Measurements from ENCODE around the gene PCDHGA3. TPM values are rescaled to one million over a fixed set of nuclear protein-coding genes. Genes with fewer than 3 reads are reported as not detected.
A peak's percentile ranks its signal among the peaks of the same experiment; 100 is the strongest.
"Not testable (repeated sequence)": the region's sequence is repeated elsewhere in the genome, so short reads cannot be mapped to it uniquely, and the experiment has no call there.

The PCDHGA3 gene
- total RNA-seq, 2 experiments from 2014 or later = not detected

DNA sequence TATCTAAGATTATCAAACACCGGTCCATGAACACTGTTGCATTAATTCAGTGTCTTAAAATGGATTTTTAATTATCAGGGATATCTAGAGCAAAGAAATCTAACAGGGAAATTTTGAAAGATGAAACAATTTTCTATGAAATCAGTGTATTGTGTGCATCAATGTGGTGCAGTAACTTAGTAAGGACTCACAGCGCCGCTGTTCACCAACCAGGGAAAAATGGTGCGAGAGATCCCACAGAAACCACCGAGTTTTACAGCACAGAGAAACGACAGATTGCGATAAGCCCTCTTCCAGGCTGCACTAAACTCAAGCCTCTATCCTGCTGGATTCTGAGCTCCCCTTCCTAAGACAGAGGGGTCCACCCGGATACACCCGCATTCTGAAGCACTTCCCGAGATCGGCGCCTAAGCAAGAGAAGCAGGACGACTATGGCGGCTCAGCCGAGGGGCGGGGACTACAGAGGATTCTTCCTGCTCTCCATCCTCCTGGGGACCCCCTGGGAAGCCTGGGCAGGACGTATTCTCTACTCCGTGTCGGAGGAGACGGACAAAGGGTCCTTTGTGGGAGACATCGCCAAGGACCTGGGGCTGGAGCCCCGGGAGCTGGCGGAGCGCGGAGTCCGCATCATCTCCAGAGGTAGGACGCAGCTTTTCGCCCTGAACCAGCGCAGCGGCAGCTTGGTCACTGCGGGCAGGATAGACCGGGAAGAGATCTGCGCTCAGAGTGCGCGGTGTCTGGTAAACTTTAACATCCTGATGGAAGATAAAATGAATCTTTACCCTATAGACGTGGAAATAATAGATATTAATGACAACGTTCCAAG, 39.1 kb downstream of the PCDHGA3 start, which contains the start of gene PCDHGA7:
PCDHGA7 (plus strand) TSS at position 274 of the 826 bp plus-strand sequence; CDS start at position 432, 158 bp downstream.
- intact Hi-C loops (cut with DNase I, micrococcal nuclease) = loop anchor here in 1 of 2 experiments (5.0 kb wide), 1 partner anchor 35 kb away; the partner anchor contains the start of gene PCDHGB7
- Histone ChIP-seq H3K4me1 (ENCODE audit: insufficient read depth, low read length) (peaks cover 3% of the 10 kb centered on the region), H3K36me3 (ENCODE audit: insufficient read depth, low read length) (no peaks in the 10 kb centered on the region), H3K27me3 (ENCODE audit: control insufficient read depth in 1 of 2, insufficient read depth in 2 of 2, low read length in 2 of 2) (peaks cover 52 to 68% of the 10 kb centered on the region in 2 experiments), H3K9me3 (ENCODE audit: control insufficient read depth in 1 of 2, insufficient read depth in 1 of 2, low read length in 2 of 2) (peaks cover 32 to 54% of the 10 kb centered on the region in 2 experiments), H3K4me3 (ENCODE audit: low read length) (peak within 1 kb of the TSS; percentile 3), H3K27ac (ENCODE audit: low read depth in 1 of 2, low read length in 2 of 2) (no peak within 1 kb of the TSS)
- CTCF ChIA-PET = no interaction called here
- no peak for ATAC-seq (ENCODE audit: poor library complexity)
- peaks cover 93% of the 10 kb centered on the region for H3K27me3 Mint-ChIP-seq
- peaks cover 36% of the 10 kb centered on the region for H3K36me3 Mint-ChIP-seq (ENCODE audit: low read depth)
- DNase-seq = no peak
- POLR2A ChIA-PET = no interaction called here
- TF ChIP-seq, protein P1, sequence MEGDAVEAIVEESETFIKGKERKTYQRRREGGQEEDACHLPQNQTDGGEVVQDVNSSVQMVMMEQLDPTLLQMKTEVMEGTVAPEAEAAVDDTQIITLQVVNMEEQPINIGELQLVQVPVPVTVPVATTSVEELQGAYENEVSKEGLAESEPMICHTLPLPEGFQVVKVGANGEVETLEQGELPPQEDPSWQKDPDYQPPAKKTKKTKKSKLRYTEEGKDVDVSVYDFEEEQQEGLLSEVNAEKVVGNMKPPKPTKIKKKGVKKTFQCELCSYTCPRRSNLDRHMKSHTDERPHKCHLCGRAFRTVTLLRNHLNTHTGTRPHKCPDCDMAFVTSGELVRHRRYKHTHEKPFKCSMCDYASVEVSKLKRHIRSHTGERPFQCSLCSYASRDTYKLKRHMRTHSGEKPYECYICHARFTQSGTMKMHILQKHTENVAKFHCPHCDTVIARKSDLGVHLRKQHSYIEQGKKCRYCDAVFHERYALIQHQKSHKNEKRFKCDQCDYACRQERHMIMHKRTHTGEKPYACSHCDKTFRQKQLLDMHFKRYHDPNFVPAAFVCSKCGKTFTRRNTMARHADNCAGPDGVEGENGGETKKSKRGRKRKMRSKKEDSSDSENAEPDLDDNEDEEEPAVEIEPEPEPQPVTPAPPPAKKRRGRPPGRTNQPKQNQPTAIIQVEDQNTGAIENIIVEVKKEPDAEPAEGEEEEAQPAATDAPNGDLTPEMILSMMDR (IDR thresholded peaks at IDR 0.05) = no peak
- peak within 1 kb of the TSS; percentile 36 for H3K4me3 Mint-ChIP-seq
- no peaks in the 10 kb centered on the region for H3K4me1 Mint-ChIP-seq (ENCODE audit: low read depth)
- H3K27ac Mint-ChIP-seq = no peak within 1 kb of the TSS
- peaks cover 24% of the 10 kb centered on the region for H3K9me3 Mint-ChIP-seq

DNA sequence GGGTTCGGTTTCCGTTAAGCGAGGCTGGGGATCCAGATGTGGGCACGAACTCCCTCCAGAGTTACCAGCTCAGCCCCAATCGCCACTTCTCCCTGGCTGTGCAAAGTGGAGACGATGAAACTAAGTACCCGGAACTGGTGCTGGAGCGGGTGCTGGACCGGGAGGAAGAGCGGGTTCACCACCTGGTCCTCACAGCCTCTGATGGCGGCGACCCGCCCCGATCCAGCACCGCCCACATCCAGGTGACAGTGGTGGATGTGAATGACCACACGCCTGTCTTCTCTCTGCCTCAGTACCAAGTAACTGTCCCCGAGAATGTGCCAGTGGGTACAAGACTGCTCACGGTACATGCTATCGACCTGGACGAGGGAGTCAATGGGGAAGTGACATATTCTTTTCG, 39.7 kb downstream of the PCDHGA3 start:
- Mint-ChIP-seq H3K4me3 (no peak overlapping the region), H3K9me3 (peaks cover 25% of the 10 kb centered on the region), H3K36me3 (ENCODE audit: low read depth) (peaks cover 36% of the 10 kb centered on the region), H3K4me1 (ENCODE audit: low read depth) (no peaks in the 10 kb centered on the region), H3K27me3 (peaks cover 90% of the 10 kb centered on the region), H3K27ac (no peak overlapping the region)
- intact Hi-C loops (cut with DNase I, micrococcal nuclease) = loop anchor here in 1 of 2 experiments (5.0 kb wide), 1 partner anchor 34 kb away; the partner anchor contains the start of gene PCDHGB7
- Histone ChIP-seq H3K4me1 (ENCODE audit: insufficient read depth, low read length) (peaks cover 3% of the 10 kb centered on the region), H3K27me3 (ENCODE audit: control insufficient read depth in 1 of 2, insufficient read depth in 2 of 2, low read length in 2 of 2) (peaks cover 56 to 71% of the 10 kb centered on the region in 2 experiments), H3K36me3 (ENCODE audit: insufficient read depth, low read length) (no peaks in the 10 kb centered on the region), H3K27ac (ENCODE audit: low read depth in 1 of 2, low read length in 2 of 2) (no peak overlapping the region), H3K9me3 (ENCODE audit: control insufficient read depth in 1 of 2, insufficient read depth in 1 of 2, low read length in 2 of 2) (peaks cover 37 to 55% of the 10 kb centered on the region in 2 experiments), H3K4me3 (ENCODE audit: low read length) (no peak overlapping the region)
- ChIA-PET POLR2A (no interaction called here), CTCF (no interaction called here)
- TF ChIP-seq, protein P1 (IDR thresholded peaks at IDR 0.05) = no peak
- ATAC-seq (ENCODE audit: poor library complexity) = no peak
- DNase-seq = no peak

GRCh38 chr5:141384471-141385267, 41.0 kb downstream of the PCDHGA3 start:
- H3K4me3 ChIP-seq (ENCODE audit: low read length) = no peak overlapping the region
- peaks cover 86% of the 10 kb centered on the region for H3K27me3 Mint-ChIP-seq
- H3K4me3 Mint-ChIP-seq = no peak overlapping the region
- H3K27ac ChIP-seq (ENCODE audit: low read depth in 1 of 2, low read length in 2 of 2) = no peak overlapping the region
- no peaks in the 10 kb centered on the region for H3K4me1 Mint-ChIP-seq (ENCODE audit: low read depth)
- peaks cover 66 to 83% of the 10 kb centered on the region in 2 experiments for H3K27me3 ChIP-seq (ENCODE audit: control insufficient read depth in 1 of 2, insufficient read depth in 2 of 2, low read length in 2 of 2)
- POLR2A ChIA-PET = no interaction called here
- CTCF ChIA-PET = interaction anchor here (1.2 kb wide), 1 partner anchor 140 kb away, joined by 3 read pairs; no protein-coding TSS in a partner anchor
- no peak for ATAC-seq (ENCODE audit: poor library complexity)
- no peaks in the 10 kb centered on the region for H3K36me3 ChIP-seq (ENCODE audit: insufficient read depth, low read length)
- intact Hi-C loops (cut with DNase I, micrococcal nuclease) = loop anchor here in 1 of 2 experiments (5.0 kb wide), 1 partner anchor 33 kb away; the partner anchor contains the start of gene PCDHGB7
- H3K27ac Mint-ChIP-seq = no peak overlapping the region
- peaks cover 3% of the 10 kb centered on the region for H3K4me1 ChIP-seq (ENCODE audit: insufficient read depth, low read length)
- peaks cover 48 to 64% of the 10 kb centered on the region in 2 experiments for H3K9me3 ChIP-seq (ENCODE audit: control insufficient read depth in 1 of 2, insufficient read depth in 1 of 2, low read length in 2 of 2)
- TF ChIP-seq, protein P1 (IDR thresholded peaks at IDR 0.05) = no peak
- peaks cover 28% of the 10 kb centered on the region for H3K9me3 Mint-ChIP-seq
- DNase-seq = no peak
- peaks cover 28% of the 10 kb centered on the region for H3K36me3 Mint-ChIP-seq (ENCODE audit: low read depth)

DNA sequence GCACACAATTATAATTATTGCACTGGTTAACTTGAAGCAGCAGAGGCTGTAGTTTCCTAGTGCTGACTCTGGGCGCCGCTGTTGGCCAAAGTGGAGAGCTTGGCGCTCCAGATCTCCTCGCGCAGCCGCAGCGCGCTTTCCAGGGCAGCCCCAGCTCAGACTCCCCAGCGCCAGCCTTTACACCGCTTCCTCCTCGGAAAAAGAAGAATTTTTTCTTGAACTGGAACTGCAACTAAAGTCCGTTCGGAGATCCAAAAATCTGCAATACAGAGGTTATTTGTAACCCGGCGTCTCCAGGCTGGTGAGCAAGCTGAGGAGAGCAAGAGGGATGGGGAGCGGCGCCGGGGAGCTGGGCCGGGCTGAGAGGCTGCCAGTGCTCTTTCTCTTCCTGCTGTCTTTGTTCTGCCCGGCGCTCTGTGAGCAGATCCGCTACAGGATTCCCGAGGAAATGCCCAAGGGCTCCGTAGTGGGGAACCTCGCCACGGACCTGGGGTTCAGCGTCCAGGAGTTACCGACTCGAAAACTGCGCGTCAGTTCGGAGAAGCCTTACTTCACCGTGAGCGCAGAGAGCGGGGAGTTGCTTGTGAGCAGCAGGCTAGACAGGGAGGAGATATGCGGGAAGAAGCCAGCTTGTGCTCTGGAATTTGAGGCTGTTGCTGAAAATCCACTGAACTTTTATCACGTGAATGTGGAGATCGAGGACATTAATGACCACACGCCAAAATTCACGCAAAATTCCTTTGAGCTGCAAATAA, 44.1 kb downstream of the PCDHGA3 start, which contains the start of gene PCDHGB4:
PCDHGB4 (plus strand) TSS at position 142 of the 755 bp plus-strand sequence; CDS start at position 329, 187 bp downstream.
- H3K27ac ChIP-seq (ENCODE audit: low read depth in 1 of 2, low read length in 2 of 2); H3K4me1 ChIP-seq (ENCODE audit: insufficient read depth, low read length); H3K4me3 Mint-ChIP-seq; H3K4me1 Mint-ChIP-seq (ENCODE audit: low read depth); H3K4me3 ChIP-seq (ENCODE audit: low read length); H3K27ac Mint-ChIP-seq; H3K36me3 ChIP-seq (ENCODE audit: insufficient read depth, low read length); intact Hi-C loops (cut with DNase I, micrococcal nuclease); POLR2A ChIA-PET: not testable (repeated sequence)
- CTCF ChIA-PET = interaction anchor here (1.5 to 2.2 kb wide), 3 partner anchors 68 to 231 kb away, joined by 3 to 7 read pairs (median 3); partner anchors contain the start of gene DIAPH1
- H3K36me3 Mint-ChIP-seq (ENCODE audit: low read depth) = peaks cover 31% of the 10 kb centered on the region
- peaks cover 91% of the 10 kb centered on the region for H3K27me3 Mint-ChIP-seq
- DNase-seq = peak in 4 of 14 experiments; percentile 13 to 35 (median 32)
- peaks cover 48 to 72% of the 10 kb centered on the region in 2 experiments for H3K9me3 ChIP-seq (ENCODE audit: control insufficient read depth in 1 of 2, insufficient read depth in 1 of 2, low read length in 2 of 2)
- H3K9me3 Mint-ChIP-seq = peaks cover 29% of the 10 kb centered on the region
- H3K27me3 ChIP-seq (ENCODE audit: control insufficient read depth in 1 of 2, insufficient read depth in 2 of 2, low read length in 2 of 2) = peaks cover 56 to 88% of the 10 kb centered on the region in 2 experiments
- ATAC-seq (ENCODE audit: poor library complexity) = peak; percentile 44

Measured in CD4-positive, alpha-beta T cell (primary cell).